HG02981 (cell line): ENCODE results near the gene TNFRSF14.
"Not testable (repeated sequence)": the region's sequence is repeated elsewhere in the genome, so short reads cannot be mapped to it uniquely, and the experiment has no call there.

Experiments used
- ATAC-seq: cut with Tn5 transposase; IDR thresholded peaks from one replicate; pipeline ENCODE4 v1.9.1; 2021; ENCODE audit warnings: mild to moderate bottlenecking, moderate library complexity; ENCODE audit not compliant: unreplicated experiment

TNFRSF14 gene

DNA sequence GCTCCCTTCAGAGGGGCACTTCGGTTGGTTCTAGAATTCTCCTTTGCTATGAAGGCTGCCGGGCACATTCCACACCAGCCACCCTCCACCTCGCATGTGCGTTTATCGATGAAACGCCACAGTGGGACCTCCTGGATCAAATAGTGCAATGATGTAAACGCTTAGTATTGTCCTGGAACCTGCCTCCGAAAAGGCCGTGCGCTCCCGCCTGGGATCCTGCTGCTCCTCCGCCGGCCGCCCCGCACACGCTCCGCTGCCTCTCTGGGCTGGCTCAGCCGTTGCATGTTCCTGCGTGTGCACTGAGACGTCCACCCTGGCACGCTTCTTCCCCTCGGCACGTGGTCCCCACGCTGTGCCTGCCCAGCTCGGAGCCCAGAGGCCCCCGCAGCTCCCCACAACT is 4.0 kb upstream of the TNFRSF14 start:
- ATAC-seq, result no peak

DNA sequence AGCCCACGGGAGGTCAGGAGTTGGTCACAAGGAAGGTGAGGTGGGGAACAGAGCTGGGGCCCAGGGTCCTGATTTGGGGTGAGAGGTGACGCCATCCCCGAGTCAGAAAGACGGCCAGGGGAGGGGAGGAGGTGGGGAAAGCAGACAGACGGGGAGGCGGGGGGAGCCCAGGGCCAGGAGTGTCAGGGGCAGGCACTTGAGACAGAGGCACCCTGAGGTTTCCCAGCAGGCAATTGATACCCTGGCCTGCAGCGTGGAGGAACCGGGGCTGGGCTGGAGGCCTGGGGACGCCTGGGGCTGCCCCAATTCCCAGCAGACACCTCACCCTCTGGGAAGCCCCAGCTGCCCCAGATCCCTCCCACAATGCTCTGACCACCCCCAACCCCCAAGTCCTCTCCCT is 3.1 kb upstream of the TNFRSF14 start:
- ATAC-seq, result not testable (repeated sequence)

- ATAC-seq, result no peak
These were observed 2.1 kb upstream of the TNFRSF14 start for GRCh38 chr1:2553871-2554620.

DNA sequence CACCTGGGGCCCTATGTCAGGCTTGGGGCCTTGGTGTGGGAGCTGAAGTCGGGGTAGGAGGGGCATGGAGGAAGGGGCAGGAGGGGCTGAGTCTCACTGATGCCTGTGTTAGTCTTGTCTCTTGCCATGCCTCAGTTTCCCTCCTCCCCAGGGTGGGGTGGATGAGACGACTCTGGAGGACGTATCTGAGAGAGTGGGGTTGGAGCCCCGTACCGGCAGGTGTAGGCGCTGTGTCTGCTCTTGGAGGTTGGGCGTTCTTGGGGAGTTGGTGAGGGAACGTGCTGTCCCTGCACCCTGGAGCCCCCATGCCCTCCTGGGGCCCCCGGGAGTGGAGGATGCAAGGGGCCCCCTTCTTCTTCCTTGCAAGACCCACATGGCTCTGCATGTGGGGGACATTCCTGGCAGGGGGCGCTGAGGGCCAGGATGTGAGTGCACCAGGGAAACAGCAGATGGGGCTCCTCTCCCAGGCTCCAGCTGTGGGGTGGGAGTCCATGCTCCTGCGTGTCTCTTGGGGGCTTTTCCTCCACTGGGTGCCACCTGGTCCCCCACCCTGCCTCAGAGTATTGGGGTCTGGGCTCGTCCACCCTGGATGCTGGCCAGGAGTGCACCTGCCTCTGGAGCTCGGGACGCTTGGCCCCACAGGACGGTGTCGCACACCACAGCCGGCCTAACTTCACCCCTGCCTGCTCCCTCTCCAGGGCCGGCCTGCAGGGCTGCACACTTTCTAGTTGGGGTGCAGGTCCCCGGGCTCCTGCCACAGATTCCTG is 1.4 kb upstream of the TNFRSF14 start:
- ATAC-seq, result no peak

DNA sequence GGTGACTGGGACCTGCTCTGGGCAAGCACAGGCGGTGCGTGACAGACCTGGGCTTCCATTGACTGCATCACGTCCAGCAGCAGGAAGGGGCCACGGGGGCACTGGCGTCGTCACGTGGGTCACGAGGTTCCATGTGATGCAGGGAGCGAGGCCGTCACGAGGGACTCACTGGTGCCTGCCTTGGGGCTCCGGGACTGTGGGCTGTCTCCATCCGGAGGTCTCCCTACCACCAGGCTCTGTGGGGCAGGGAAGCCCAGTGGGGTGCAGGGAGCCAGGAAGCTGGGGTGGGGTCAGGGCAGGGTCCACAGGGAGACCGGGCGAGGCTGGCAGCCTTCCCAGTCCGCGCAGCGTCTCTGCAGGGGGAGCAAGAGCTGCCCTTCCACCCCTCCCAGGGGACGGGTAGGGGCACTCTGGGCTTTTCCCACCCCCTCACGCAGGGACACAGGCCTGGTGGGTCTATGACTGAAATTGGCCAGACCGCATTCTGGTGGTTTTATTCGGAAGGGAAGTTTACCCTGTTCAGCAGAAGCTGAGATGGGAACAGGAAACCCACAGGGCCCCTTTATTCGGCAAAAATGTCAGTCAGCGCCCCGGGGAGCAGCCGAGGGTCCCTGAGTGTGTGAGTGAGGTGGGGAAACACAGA is 416 bp upstream of the TNFRSF14 start:
- ATAC-seq, result peak; percentile 43

DNA sequence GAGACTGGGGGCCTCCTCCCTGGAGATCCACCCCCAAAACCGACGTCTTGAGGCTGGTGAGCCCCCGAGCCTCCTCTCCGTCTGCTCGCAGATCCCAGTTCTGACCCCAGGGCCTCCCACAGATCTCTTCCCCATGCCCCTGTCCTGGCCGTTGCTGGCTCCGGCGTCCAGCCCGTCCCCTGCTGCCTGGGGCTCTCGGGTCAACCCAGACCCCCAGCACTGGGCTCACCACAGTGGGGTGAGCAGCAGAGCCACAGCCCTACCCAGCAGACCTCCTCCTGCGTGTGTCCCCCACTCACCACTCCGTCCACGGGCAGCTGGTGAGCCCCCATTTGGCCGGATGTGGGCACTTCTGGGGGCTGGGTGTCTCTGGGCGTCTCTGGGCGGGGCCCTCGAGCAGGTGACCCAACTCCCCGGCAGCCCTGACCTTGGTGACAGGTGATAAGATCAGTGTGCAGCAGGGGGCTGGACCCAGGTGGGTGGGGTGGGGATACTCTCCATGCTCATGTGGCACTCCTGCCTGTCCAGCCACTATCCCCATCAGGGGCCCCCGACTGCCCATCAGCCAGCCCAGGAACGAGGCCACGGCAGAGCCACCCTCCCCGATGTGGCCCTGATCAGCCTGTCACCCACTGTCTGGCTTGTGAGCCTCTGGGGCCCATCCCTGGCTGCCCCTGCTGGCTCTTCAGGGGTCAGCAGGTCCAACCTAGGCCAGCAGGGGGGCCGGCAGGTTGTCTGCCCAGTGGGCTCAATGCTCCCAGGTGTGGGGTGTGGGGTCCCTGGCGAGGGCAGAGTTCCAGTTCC is 709 bp downstream of the TNFRSF14 start:
- ATAC-seq, result no peak

GRCh38 chr1:2557482-2558400 is 1.6 kb downstream of the TNFRSF14 start:
- ATAC-seq, result no peak

DNA sequence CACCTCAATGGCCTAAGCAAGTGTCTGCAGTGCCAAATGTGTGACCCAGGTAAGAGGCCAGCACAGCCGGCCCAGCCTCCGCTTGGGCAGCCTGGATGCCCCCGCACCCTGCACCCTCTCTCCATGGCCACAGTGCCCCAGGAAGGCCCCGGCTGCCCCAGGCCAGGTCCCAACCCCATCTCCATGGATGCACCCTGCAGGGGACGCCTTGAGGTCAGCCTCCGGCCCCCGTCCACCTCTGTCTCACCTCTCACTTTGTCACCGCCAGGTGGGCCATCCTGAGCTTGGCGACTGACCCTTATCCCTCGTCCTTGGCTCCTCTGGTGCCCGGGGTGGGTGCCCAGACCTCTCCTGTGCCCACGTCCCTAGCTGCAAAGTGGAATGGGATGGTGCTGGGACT is 2.2 kb downstream of the TNFRSF14 start:
- ATAC-seq, result no peak

GRCh38 chr1:2558861-2559260 is 2.7 kb downstream of the TNFRSF14 start:
- ATAC-seq, result no peak

GRCh38 chr1:2559509-2560298 is 3.5 kb downstream of the TNFRSF14 start:
- ATAC-seq, result no peak

DNA sequence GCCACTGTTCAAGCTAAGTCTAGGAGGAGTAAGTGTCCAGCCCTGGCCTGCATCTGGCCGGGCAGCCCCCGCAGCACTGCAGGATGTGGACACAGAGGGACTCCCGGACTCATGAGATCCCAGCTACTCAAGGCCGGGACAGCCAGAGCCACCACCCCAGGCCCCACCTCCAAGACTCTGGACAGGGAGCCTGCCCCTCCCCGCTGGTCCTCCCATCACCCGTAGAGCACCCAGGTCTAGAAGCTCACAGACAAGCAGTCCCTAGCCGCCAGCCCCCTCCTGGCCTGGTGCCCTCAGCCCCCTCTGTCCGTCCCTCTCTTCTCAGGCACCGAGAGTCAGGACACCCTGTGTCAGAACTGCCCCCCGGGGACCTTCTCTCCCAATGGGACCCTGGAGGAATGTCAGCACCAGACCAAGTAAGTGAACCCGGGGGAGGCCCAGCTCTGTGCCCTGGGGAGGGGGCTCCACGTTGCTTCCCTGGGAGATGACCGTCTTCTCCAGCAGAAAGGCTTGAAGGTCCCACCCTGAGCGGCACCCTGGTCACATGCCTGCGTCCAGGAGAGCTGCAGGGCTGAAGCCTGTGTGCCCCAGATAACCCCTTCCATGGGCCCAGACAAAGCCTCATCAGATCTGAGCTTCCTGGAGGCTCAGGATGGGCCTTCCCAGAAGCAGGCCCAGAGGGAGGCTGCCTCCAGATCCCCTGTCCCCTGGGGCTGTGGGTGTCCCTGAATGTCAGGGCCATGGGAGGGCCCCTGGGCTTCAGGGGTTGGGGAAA is 4.3 kb downstream of the TNFRSF14 start:
- ATAC-seq, result no peak

DNA sequence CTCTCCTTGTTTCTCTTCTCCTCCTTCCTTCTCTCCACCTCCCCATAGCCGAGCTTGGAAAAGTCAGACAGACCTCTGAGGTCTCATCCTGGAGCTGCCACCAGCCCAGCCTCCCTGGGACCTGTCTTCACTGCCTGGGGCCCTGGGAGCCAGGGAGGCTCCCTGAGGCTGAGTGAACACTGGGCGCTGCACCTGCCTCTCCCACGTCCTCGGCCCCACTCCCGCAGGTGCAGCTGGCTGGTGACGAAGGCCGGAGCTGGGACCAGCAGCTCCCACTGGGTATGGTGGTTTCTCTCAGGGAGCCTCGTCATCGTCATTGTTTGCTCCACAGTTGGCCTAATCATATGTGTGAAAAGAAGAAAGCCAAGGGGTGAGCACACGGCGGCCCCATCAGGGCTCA is 5.3 kb downstream of the TNFRSF14 start:
- ATAC-seq, result no peak

DNA sequence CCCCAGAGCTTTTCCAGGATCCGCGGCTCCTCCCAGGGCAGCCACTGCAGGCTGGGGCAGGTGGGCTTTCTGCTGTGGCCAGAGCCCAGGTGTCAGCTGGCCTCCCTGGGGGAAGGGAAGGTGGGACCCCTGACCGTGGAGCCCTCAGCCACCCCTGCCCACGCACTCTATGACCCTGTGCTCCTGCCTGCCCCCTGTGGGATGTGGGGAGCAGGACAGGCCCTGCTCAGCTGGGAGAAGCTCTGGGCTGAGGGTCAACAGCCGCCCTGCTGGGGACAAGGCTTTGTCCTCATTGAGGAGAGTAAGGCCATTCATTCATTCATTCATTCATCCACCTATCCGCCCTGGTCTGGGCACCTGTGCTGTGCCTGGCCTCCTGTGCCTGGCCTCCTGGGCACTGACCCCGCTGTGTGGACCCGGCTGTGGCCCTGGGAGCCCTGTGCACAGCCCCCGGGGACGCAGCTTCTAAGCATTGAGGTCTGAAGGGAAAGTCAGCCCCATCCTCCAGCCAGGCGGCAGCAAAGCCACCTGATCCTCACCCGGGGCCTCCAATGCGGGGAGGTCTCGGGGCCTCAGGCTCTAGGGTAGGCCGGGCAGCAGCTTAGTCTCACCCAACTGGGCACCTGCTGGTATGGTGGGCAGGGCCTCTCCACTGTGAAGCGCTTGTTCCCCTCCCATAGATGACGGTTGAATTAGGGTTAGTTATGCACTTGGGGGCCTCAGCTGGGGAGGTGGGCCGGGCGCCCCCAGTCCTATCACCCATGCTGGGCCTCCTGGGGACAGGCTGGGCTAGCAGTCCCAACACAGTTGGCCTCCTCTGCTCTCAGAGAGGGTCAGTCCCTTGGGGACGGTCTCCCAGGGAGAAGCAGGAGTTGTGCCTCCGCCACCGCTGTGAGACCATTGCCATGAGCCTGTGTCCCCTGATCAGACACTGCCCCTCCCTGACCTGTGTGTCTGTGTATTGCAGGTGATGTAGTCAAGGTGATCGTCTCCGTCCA is 6.0 kb downstream of the TNFRSF14 start:
- no peak for ATAC-seq

- ATAC-seq, result no peak
These were observed 7.0 kb downstream of the TNFRSF14 start for GRCh38 chr1:2563205-2563604.

- no peak for ATAC-seq
These were observed 8.0 kb downstream of the TNFRSF14 start for GRCh38 chr1:2564006-2564814.

DNA sequence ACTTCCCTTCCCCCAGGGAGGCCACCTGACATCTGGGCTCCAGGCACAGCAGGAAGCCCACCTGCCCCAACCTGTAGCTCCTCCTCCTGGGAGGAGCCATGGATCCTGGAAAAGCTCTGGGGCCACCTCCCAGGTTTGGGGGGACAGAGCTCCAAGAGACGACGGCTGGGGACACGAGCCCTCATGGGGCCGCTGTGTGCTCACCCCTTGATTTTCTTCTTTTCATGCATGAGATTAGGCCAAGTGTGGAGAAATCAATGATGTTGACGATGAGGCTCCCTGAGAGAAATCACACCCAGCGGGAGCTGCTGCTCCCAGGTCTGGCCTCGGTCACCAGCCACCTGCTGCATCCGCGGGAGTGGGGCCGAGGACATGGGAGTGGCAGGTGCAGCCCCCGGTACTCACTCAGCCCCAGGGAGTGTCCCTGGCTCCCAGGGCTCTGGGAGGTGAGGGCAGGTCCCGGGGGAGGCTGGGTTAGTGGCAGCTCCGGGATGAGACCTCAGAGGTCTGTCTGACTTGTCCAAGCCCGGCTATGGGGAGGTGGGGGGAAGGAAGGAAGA is 8.7 kb downstream of the TNFRSF14 start:
- ATAC-seq, result no peak
